NOMO-1 treated with DMSO at 0.1 percent for 48 hours (cell line): ENCODE results near the gene MT1X.
"Not testable (repeated sequence)": the region's sequence is repeated elsewhere in the genome, so short reads cannot be mapped to it uniquely, and the experiment has no call there.

ENCODE experiments used
- DNase-seq: peaks from one replicate; lab custom pipeline; 2025; ENCODE audit not compliant: unreplicated experiment; lab: John Stamatoyannopoulos, UW

Gene MT1X

GRCh38 chr16:56653218-56653617 is 29.1 kb upstream of the MT1X start:
- no peak for DNase-seq

GRCh38 chr16:56657555-56658326 is 24.5 kb upstream of the MT1X start, which contains the start of gene MT1F:
Gene MT1F, plus strand, starts transcription at chr16:56657959. Its CDS starts 100 bp downstream, at chr16:56658059.
- DNase-seq, result peak; percentile 74

GRCh38 chr16:56658327-56658875 is 23.9 kb upstream of the MT1X start:
- DNase-seq, result no peak

- no peak for DNase-seq
These were observed 19.6 kb upstream of the MT1X start for GRCh38 chr16:56662357-56663354.

- DNase-seq, result no peak
These were observed 17.8 kb upstream of the MT1X start for GRCh38 chr16:56664506-56664905.

GRCh38 chr16:56665286-56666261 is 16.7 kb upstream of the MT1X start:
- DNase-seq, result not testable (repeated sequence)

GRCh38 chr16:56667581-56668571 is 14.4 kb upstream of the MT1X start, which contains the start of gene MT1G:
Gene MT1G, minus strand, starts transcription at chr16:56668065. Its CDS starts 72 bp downstream, at chr16:56667993.
- DNase-seq, result peak; percentile 83

- peak; percentile 68 for DNase-seq
These were observed 13.0 kb upstream of the MT1X start, which contains the start of gene MT1H for GRCh38 chr16:56669005-56669839. Gene MT1H, plus strand, starts transcription at chr16:56669814. Its CDS starts 71 bp downstream, at chr16:56669885.

- DNase-seq, result peak; percentile 35
These were observed 12.2 kb upstream of the MT1X start for GRCh38 chr16:56669840-56670619.

GRCh38 chr16:56670620-56670934 is 11.7 kb upstream of the MT1X start:
- DNase-seq, result no peak

- not testable (repeated sequence) for DNase-seq
These were observed 10.6 kb upstream of the MT1X start for GRCh38 chr16:56671691-56672090.

- not testable (repeated sequence) for DNase-seq
These were observed 10.1 kb upstream of the MT1X start for GRCh38 chr16:56672171-56672570.

- DNase-seq, result no peak
These were observed 9.3 kb upstream of the MT1X start for GRCh38 chr16:56672761-56673536.

- peak; percentile 58 for DNase-seq
These were observed 8.3 kb upstream of the MT1X start for GRCh38 chr16:56673921-56674320.

GRCh38 chr16:56674570-56674969 is 7.7 kb upstream of the MT1X start:
- not testable (repeated sequence) for DNase-seq

GRCh38 chr16:56675685-56676210 is 6.5 kb upstream of the MT1X start:
- DNase-seq, result no peak
